K562 (cell line): ENCODE measurements around the gene CENPT. TPM values are rescaled to one million over a fixed set of nuclear protein-coding genes. Genes with fewer than 3 reads are reported as not detected.
A peak's percentile ranks its signal among the peaks of the same experiment; 100 is the strongest.

Experiments used
- ADNP ChIP-seq: fragments of 200-800 bp; sonication (Bioruptor generic); IDR thresholded peaks from 2 replicates; pipeline ENCODE4 v1.6.1; 2016; ENCODE audit warnings: missing genetic modification characterization, missing compliant biosample characterization
- EWSR1 ChIP-seq: fragments of 450-650 bp; IDR thresholded peaks from 2 replicates; pipeline ENCODE4 v1.6.1; 2018; ENCODE audit warnings: borderline replicate concordance, mild to moderate bottlenecking, low read depth, moderate library complexity; ENCODE audit not compliant: partially characterized antibody
- FOXA1 ChIP-seq: fragments of 450-650 bp; IDR thresholded peaks from 2 replicates; pipeline ENCODE4 v1.6.1; 2016; ENCODE audit warnings: mild to moderate bottlenecking, borderline replicate concordance
- GABPA ChIP-seq: fragments of 200-800 bp; sonication (Bioruptor generic); conservative IDR thresholded peaks from 2 replicates; pipeline ENCODE4 v1.6.1; 2016; ENCODE audit warnings: low read depth, missing genetic modification characterization, missing compliant biosample characterization
- LCOR ChIP-seq: sonication (generic); formaldehyde crosslinking; IDR thresholded peaks from 2 replicates; pipeline ENCODE4 v1.8.0; 2022; ENCODE audit warnings: mild to moderate bottlenecking, missing genetic modification reagents
- NCOA1 ChIP-seq: fragments of 450-650 bp; IDR thresholded peaks from 2 replicates; pipeline ENCODE4 v1.6.1; 2016; ENCODE audit warnings: low read depth
- ZBTB2 ChIP-seq: fragments of 450-650 bp; IDR thresholded peaks from 2 replicates; pipeline ENCODE4 v1.6.1; 2016; ENCODE audit warnings: antibody characterized with exemption
- ZKSCAN1 ChIP-seq: fragments of 150-350 bp; IDR thresholded peaks from 2 replicates; pipeline ENCODE4 v1.6.1; 2016; ENCODE audit warnings: low read depth, low read length
- ZNF140 ChIP-seq: fragments of 250-450 bp; sonication (Bioruptor Pico); IDR thresholded peaks from 2 replicates; pipeline ENCODE4 v1.8.0; 2021; ENCODE audit warnings: moderate library complexity, mild to moderate bottlenecking, inconsistent platforms
- ZNF609 ChIP-seq: sonication (generic); formaldehyde crosslinking; IDR thresholded peaks from 2 replicates; pipeline ENCODE4 v1.8.1; 2023; ENCODE audit warnings: missing genetic modification reagents, mild to moderate bottlenecking, borderline replicate concordance
- ZNF695 ChIP-seq: fragments of 450-650 bp; formaldehyde crosslinking; IDR thresholded peaks from 2 replicates; pipeline ENCODE4 v1.4.0; 2020; ENCODE audit warnings: mild to moderate bottlenecking, moderate library complexity
- ZSCAN32 ChIP-seq: fragments of 450-650 bp; formaldehyde crosslinking; IDR thresholded peaks from 2 replicates; pipeline ENCODE4 v1.4.0; 2020; ENCODE audit warnings: mild to moderate bottlenecking, moderate library complexity
- polyA plus RNA-seq, 8 experiments: library from polyadenylated mRNA; depleted of rRNA in 4 of 8; stranded (reverse) in 5 of 8; unstranded in 3 of 8; fragments of >200 nt; fragmentation: Nextera tagmentation in 2 of 8; fragmentation: Illumina TruSeq in 1 of 8; extraction: Ambion mirVana in 2 of 8; extraction: Trizol in 1 of 8; gene quantifications; 2 replicates each; pipeline versions ENCODE4 v1.2.1 to v1.2.3, GENCODE V29; 2011 to 2014; ENCODE audit warnings: inconsistent platforms in 1 of 8, missing spikeins in 1 of 8
- total RNA-seq, 7 experiments: library from RNA; depleted of rRNA in 6 of 7; stranded (reverse); fragments of >200 nt in 6 of 7; fragmentation: Illumina TruSeq in 2 of 7; extraction: Trizol in 2 of 7; gene quantifications; 2 replicates each; pipeline versions ENCODE4 v1.2.1 to v1.2.3, GENCODE V29; 2011 to 2021; ENCODE audit warnings: low replicate concordance in 1 of 7
- TF ChIP-seq, protein P1 (sequence below): sonication (generic); formaldehyde crosslinking; IDR thresholded peaks from 2 replicates; pipeline ENCODE4 v1.8.0; 2022; ENCODE audit warnings: mild to moderate bottlenecking, missing genetic modification reagents, borderline replicate concordance
- TF ChIP-seq, protein P2 (sequence below): fragments of 450-650 bp; IDR thresholded peaks from 2 replicates; pipeline ENCODE4 v1.6.1; 2016; ENCODE audit warnings: missing biosample characterization, missing genetic modification characterization
- TF ChIP-seq, protein P3 (sequence below): fragments of 450-650 bp; IDR thresholded peaks from 2 replicates; pipeline ENCODE4 v1.7.0; 2016; ENCODE audit warnings: borderline replicate concordance

Gene CENPT
- total and polyA plus RNA-seq, 9 of the 15 experiments (the other 6 are each of a cell fraction or from before 2014, with no cell fraction given): 3.6 to 94.2 (median 44.1) TPM

GRCh38 chr16:67806428-67807147, 40.9 kb downstream of the CENPT start, which contains the start of the genes RANBP10 and TSNAXIP1 (continued):
- TF ChIP-seq ZNF140 (CRISPR knock-in tag) (no peak), ADNP (tag) (no peak), ZSCAN32 (CRISPR knock-in tag) (0 out of 2 replicates have a peak, but pooled peaks have one; percentile 5), ZNF609 (CRISPR knock-in tag) (no peak), NCOA1 (no peak), ZNF695 (CRISPR knock-in tag) (no peak), ZKSCAN1 (no peak), GABPA (tag) (peak; percentile 81), EWSR1 (no peak), FOXA1 (no peak), LCOR (CRISPR knock-in tag) (0 out of 2 replicates have a peak, but pooled peaks have one; percentile 49), ZBTB2 (no peak)
- TF ChIP-seq, protein P1, sequence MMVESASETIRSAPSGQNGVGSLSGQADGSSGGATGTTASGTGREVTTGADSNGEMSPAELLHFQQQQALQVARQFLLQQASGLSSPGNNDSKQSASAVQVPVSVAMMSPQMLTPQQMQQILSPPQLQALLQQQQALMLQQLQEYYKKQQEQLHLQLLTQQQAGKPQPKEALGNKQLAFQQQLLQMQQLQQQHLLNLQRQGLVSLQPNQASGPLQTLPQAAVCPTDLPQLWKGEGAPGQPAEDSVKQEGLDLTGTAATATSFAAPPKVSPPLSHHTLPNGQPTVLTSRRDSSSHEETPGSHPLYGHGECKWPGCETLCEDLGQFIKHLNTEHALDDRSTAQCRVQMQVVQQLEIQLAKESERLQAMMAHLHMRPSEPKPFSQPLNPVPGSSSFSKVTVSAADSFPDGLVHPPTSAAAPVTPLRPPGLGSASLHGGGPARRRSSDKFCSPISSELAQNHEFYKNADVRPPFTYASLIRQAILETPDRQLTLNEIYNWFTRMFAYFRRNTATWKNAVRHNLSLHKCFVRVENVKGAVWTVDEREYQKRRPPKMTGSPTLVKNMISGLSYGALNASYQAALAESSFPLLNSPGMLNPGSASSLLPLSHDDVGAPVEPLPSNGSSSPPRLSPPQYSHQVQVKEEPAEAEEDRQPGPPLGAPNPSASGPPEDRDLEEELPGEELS: no peak
- TF ChIP-seq, protein P2, sequence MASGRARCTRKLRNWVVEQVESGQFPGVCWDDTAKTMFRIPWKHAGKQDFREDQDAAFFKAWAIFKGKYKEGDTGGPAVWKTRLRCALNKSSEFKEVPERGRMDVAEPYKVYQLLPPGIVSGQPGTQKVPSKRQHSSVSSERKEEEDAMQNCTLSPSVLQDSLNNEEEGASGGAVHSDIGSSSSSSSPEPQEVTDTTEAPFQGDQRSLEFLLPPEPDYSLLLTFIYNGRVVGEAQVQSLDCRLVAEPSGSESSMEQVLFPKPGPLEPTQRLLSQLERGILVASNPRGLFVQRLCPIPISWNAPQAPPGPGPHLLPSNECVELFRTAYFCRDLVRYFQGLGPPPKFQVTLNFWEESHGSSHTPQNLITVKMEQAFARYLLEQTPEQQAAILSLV (tag): peak; percentile 19; the same call in 1 of the 2 replicates
- TF ChIP-seq, protein P3, sequence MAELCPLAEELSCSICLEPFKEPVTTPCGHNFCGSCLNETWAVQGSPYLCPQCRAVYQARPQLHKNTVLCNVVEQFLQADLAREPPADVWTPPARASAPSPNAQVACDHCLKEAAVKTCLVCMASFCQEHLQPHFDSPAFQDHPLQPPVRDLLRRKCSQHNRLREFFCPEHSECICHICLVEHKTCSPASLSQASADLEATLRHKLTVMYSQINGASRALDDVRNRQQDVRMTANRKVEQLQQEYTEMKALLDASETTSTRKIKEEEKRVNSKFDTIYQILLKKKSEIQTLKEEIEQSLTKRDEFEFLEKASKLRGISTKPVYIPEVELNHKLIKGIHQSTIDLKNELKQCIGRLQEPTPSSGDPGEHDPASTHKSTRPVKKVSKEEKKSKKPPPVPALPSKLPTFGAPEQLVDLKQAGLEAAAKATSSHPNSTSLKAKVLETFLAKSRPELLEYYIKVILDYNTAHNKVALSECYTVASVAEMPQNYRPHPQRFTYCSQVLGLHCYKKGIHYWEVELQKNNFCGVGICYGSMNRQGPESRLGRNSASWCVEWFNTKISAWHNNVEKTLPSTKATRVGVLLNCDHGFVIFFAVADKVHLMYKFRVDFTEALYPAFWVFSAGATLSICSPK: no peak
